Measurements from ENCODE around the gene ASPHD1. TPM values are rescaled to one million over a fixed set of nuclear protein-coding genes. Genes with fewer than 3 reads are reported as not detected.
"Not testable (repeated sequence)": the region's sequence is repeated elsewhere in the genome, so short reads cannot be mapped to it uniquely, and the experiment has no call there.

ASPHD1 gene
- 1.2 TPM for total RNA-seq

DNA sequence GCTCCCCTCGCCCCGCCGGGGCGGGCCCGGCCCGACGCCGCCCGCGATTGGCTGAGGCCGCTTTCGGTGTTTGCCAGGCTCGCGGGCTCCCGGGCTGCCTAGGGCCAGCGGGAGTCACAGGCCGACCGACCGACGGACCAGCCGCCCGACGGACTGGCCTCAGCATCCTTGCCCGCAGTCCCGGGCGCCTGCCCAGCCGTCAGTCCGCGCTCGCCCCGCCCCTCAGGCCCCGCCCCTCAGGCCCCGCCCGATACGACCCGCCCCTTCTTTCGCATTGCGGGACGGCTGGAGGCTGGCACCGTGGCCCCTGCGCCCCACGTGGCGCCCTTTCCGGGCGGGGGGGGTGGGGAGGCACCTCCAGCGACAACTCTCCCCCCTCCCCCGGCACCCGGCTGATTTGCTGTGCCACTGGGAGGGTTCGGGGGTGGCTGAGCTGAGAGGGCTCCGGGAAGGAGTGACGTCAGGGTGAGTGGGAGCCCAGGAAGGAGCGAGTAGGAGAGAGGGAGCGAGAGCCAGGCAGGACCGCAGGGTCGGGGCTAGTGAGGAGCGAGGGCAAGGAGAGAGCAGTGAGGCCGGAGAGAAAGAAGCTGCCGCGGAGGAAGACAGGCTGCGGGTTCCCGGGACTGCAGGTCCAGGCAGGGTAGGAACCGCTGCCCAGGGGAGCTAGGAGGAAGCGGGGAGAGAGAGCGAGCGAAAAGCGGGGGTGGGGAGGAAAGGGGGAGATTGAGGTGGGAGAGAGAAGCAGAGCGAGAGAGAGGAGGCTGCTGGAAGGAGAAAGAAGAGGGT is at the start of gene ASPHD1:
Gene ASPHD1 (plus strand): TSS at position 387 of the 786 bp plus-strand sequence. CDS start 484 bp downstream, outside the sequence.
- peak; percentile 58 for DNase-seq (ENCODE audit: low spot score)

DNA sequence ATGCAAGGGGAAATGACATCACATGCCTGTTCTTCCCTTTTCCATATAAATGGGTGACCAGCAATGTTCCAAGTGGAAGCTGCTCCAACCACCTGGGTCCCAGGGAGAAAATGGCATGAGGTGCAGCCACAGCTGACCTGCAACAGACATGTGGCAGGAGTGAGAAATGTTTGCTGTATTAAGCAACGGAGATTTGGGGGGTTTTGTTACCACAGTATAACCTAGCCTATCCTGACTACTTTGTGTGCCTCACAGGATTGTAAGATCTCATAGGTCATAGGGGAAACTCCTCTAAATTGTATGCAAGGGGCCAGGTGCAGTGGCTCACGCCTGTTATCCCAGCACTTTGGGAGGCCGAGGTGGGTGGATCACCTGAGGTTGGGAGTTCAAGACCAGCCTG is 49.3 kb upstream of the ASPHD1 start:
- DNase-seq (ENCODE audit: low spot score): no peak

- DNase-seq (ENCODE audit: low spot score): no peak
Measured at GRCh38 chr16:29852654-29853053, 47.6 kb upstream of the ASPHD1 start.

- DNase-seq (ENCODE audit: low spot score): no peak
Measured at GRCh38 chr16:29854520-29855100, 45.7 kb upstream of the ASPHD1 start.

- DNase-seq (ENCODE audit: low spot score): no peak
Measured at GRCh38 chr16:29857133-29857760, 43.0 kb upstream of the ASPHD1 start.

- DNase-seq (ENCODE audit: low spot score): no peak
Measured at GRCh38 chr16:29858149-29858849, 42.0 kb upstream of the ASPHD1 start.

DNA sequence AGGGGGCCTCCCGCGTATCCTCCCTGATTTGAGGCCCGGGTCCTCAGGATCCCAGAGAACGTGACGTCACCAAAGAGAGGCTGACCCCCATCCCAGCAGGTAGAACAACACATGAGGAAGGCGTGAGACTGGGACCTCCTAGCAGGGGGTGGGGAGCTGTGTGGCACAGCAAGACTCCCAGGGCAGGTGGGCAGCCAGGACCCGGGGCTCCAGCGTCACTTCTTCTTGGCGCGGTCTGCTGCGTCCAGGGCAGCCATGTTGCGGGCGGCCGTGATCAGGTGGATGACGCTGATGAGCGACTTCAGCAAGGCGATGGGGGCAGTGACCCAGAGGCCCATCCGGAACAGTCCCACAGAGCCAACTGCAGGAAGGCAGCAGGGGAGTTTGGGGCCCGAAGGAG is 41.3 kb upstream of the ASPHD1 start:
- no peak for DNase-seq (ENCODE audit: low spot score)

DNA sequence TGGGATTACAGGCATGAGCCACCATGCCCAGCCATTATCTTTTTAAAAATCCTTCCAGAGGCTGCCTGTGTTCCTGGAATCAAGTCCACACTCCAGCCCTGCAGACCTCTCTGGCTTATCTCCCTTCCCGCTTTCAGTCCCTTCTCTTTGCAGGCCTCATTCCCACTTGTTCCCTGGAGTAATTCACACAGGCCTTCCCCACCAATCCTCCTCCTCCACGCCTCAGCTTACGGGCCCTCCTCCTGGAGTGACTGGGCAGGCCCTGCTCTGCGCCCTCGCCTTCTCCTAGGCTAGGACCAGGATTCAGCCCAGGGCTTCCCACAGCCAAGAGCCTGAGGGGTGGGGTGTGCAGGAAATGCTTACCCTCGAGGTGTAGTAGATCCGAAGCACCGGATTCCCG is 40.1 kb upstream of the ASPHD1 start:
- DNase-seq (ENCODE audit: low spot score): no peak

DNA sequence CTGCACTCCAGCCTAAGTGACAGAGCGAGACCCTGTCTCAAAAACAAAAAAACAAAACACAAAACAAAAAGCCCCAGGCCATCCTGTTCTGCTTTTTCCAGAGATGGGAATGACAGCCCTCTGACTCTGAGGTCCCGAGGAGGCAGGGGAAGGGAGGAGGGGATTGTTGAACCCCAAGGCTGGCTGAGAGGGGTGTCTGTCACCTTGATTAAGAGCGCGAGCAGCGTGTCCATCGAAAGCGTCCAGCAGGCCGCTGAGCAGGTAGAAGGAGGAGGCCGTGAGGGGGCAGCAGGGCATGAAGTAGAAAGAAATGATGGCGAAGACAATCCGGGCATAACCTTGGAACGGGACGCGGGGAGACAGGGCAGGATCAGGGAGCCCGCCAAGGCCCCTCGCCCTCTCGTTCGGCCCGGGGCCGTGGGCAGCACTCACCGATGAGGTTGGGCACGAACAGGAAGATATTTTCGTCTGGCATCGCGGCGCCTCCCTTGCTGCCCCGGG is 37.9 kb upstream of the ASPHD1 start:
- DNase-seq (ENCODE audit: low spot score): no peak

DNA sequence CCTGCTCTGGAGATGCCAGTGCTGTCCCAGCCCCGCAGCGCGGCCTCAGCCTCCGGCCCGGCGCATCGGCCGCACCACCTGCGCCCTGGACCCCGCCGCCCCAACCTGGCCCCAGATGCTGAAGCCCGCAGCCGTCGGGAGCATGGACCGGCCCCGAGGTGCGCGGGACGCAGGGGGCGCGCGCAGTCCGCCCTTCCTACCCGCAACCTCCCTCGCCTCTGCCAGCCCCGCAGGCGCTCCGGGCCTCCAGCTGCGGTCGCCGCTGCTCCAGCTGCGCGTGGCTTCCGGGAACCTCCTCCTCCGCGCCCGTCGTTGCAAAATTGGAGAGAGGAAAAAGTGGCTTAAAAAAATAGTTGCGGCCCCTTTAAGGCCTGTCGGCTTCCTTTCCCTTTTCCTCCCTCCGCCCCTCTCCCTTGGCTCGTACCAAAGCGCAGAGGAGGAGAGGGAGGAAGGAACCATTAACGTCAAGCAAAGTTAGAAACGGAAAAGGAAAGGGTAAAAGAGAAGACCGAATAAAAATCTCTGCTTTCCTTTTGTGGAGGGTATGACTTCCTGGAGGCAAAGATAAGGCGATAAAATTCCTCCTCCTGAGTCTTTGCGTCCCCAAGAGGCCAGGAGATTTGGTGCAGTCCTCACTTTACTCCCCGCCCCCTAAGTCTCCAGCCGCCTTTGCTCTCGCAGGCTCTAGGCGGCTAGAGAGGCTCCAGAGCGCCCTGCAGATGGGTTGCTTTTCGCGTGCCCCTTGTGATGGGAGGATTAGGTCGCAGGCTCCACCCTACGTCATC is 37.2 kb upstream of the ASPHD1 start, which contains the start of gene CDIPT:
Gene CDIPT (minus strand): TSS at position 343 of the 785 bp plus-strand sequence. CDS start 369 bp downstream, outside the sequence.
- peak; percentile 94 for DNase-seq (ENCODE audit: low spot score)

GRCh38 chr16:29863669-29863984 is 36.7 kb upstream of the ASPHD1 start:
- no peak for DNase-seq (ENCODE audit: low spot score)

GRCh38 chr16:29864205-29864604 is 36.1 kb upstream of the ASPHD1 start:
- no peak for DNase-seq (ENCODE audit: low spot score)

DNA sequence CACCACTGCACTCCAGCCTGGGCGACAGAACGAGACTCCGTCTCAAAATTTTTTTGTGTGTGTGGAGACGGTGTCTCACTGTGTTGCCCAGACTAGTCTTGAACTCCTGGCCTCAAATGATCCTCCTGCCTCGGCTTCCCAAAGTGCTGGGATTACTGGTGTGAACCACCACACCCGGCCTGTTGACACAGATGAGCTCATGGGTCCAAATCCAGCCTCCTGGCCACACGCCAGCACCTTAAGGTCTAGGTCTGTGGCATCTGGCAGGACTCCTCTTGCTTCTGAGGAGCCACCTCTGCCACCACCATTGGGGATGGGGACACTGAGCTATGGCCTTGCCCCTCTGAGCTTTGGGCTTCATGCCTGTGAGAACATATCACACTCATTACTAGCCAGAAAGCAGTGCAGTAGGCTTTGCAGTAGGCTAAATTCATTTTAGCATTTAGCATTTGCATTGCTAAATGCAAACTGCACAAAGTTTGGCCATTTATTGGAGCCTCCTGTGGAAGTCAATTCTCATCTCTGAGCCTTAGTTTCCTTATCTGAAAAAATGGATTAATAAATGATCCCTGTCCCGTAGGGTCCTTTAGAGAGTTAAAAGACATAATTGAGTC is 31.8 kb upstream of the ASPHD1 start:
- no peak for DNase-seq (ENCODE audit: low spot score)

- not testable (repeated sequence) for DNase-seq (ENCODE audit: low spot score)
Measured at GRCh38 chr16:29869067-29869466, 31.2 kb upstream of the ASPHD1 start.

GRCh38 chr16:29871822-29872546 is 28.3 kb upstream of the ASPHD1 start:
- DNase-seq (ENCODE audit: low spot score): no peak

GRCh38 chr16:29873319-29873718 is 27.0 kb upstream of the ASPHD1 start:
- no peak for DNase-seq (ENCODE audit: low spot score)

- DNase-seq (ENCODE audit: low spot score): no peak
Measured at GRCh38 chr16:29875206-29875605, 25.1 kb upstream of the ASPHD1 start.

GRCh38 chr16:29876217-29876593 is 24.1 kb upstream of the ASPHD1 start:
- DNase-seq (ENCODE audit: low spot score): no peak

DNA sequence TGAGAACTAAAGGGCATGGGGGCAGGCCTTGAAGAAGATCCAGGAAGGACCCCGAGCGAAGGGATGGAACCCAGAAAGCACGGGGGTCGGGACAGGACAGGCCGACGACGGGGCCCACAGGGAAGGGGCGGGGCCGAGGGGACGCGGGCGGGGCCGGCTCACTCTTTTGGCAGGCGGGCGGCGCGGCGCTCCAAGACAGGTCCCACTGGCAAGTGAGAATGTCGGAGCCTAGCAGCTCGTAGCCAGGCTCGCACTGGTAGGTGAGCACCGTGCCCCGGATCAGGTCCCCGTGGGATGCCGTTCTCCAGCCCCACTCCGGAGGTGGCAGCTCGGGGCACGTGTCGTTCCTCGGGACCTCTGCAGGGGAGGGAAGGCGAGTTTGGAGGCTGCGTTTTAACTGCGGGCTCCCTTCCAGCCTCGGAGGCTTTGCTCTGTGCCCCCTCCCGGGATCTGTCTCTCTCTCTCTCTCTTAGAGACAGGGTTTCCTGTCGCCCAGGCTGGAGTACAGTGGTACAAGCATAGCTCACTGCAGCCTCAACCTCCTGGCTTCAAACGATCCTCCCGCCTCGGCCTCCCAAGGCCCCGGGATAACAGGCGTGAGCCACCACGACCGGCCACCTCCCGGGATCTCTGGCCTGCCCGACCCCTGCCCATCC is 23.6 kb upstream of the ASPHD1 start:
- DNase-seq (ENCODE audit: low spot score): no peak
